CD4-positive, alpha-beta T cell treated with Interleukin-6 at 100 ng/mL for 8 hours (primary cell): ENCODE measurements around the gene FGFR4.
A peak's percentile ranks its signal among the peaks of the same experiment; 100 is the strongest.

Experiments used
- DNase-seq: peaks from one replicate; pipeline ENCODE4 v3.0.0-alpha.2; 2020; ENCODE audit warnings: mixed read lengths, low spot score

Gene FGFR4

GRCh38 chr5:177103523-177104253, 17.0 kb downstream of the FGFR4 start:
- DNase-seq: no peak

GRCh38 chr5:177105691-177106476, 19.2 kb downstream of the FGFR4 start:
- no peak for DNase-seq

DNA sequence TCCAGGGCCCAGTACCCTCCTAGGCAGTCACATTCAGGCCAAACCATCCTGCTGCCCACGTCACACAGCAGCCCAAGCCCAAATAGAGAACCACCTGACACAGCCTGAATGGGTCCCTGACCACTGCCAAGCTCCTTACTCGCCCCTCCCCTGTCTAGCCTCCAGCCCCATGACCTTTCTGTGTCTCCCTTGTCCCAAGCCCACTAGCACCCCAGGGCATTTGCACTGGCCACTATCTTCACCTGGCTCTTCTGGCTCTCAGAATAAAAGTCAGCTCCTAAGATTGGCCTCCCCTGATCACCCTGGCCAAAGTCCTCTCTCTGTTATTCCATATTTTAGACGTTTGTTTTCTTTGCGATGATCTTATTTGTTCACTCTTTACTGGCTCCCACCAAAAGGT, 20.4 kb downstream of the FGFR4 start:
- no peak for DNase-seq

- DNase-seq: no peak
These were observed 23.1 kb downstream of the FGFR4 start for GRCh38 chr5:177109810-177110209.

GRCh38 chr5:177111720-177112394, 25.1 kb downstream of the FGFR4 start:
- peak; percentile 48 for DNase-seq

- no peak for DNase-seq
These were observed 26.0 kb downstream of the FGFR4 start for GRCh38 chr5:177112589-177113220.

DNA sequence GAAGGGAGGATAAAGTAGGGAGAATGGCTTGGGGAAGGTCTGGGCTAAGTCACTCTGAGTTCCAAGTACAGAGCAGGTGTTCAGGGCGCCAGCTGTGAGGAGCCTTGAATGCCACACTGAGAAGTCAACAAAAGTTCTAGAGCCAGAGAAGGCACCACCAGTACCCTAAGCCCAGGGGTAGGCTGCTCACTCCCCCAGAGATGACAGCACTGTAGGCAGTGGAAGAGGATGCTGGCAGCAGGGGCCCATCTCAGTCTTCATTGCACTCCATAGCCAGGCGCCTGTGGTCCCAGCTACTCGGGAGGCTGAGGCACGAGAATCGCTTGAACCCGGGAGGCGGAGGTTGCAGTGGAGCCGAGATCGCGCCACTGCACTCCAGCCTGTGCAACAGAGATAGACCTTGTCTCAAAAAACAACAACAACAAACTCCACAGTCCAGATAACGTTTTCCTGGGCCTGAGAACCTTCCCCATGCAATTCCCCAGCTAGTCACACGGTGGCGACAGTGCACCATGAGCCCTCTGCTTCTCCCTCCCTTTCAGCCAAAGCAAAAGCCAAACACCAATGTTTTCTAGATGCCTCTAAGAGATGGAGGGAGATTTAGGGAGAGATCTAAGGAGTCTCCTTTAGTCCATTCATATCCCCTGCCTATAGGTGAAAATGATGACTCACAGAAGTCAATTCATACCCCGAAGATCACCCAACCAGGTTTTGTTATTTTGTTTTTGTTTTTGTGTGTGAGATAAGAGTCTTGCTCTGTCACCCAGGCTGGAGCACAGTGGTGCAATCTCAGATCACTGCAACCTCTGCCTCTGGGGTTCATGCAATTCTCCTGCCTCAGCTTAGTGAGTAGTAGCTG, 27.1 kb downstream of the FGFR4 start:
- DNase-seq: peak; percentile 77

DNA sequence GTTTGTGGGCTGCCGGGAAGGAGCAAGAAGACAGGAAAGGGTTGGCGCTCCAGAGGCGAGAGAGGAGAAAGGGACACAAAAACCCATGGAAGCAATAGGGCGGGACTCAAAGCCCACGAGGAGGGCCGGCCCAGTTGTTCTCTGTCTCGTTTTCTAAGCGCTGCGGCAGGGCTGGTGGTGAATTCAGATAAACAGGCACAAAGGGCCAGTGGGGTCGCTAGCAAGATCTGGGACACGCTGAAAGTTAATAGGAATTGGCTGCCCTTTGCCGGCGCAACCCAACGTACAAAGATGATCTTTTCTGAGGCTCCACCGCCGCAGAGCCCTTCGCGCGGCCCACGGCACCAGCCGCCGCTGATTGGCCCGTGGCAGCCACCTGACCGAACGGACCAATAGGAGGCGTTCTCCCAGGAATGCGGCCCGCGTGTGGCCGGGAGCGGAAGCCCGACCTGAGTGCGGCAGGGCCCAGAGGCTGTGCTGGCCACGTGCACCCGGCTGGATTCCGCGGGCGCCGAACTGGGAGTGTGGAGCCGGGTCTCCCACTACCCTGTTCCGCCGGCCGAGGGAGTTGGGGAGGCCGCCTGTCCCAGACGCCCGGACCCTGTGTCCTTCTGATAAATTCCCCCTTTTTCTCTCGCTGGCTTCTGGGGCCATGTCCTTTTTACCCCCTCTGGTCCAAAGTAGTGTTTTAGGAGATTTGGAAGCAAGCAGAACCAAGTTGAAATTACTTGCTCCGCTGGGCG, 30.1 kb downstream of the FGFR4 start:
- peak; percentile 86 for DNase-seq

DNA sequence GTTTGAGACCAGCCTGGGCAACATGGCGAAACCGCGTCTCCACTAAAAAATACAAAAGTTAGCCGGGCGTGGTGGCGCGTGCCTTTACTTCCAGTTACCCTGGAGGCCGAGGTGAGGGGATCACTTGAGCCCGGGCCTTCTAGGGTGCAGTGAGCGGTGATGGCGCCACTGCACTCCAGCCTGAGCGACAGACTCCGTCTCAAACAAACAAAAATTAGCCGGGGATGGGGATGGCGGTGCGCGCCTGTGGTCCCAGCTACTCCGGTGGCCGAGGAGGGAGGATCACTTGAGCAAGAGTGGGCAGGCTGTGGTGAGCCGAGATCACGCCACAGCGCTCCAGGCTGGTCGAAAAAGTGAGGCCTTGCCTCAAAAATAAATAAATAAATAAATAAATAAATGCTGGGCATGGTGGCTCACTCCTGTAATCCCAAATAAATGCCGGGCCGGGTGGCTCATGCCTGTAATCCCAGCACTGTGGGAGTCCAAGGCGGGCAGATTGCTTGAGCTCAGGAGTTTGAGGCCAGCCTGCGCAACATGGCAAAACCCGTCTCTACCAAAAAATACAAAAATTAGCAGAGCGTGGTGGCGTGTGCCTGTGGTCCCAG, 30.8 kb downstream of the FGFR4 start:
- no peak for DNase-seq

DNA sequence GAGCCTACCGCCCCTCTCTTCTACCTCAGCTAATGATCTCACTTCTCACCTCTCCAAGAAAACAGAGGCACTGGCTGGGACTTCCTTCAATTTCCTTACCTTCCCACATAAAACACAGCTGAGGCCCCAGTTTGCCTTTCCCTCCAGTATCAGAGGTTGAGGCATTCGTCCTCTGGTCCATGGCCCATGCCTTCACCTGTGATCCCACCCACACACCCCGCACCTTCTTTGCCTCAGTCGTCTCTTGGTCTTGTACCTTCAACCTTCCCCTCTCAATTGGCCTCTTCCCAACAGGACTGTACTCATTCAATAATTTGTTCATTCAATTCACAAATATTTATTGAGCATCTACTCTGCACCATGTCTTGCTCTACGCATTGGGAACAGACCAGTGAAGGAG, 35.9 kb downstream of the FGFR4 start:
- DNase-seq: no peak

GRCh38 chr5:177123789-177124485, 37.2 kb downstream of the FGFR4 start:
- DNase-seq: no peak

GRCh38 chr5:177124486-177124991, 37.8 kb downstream of the FGFR4 start:
- no peak for DNase-seq

DNA sequence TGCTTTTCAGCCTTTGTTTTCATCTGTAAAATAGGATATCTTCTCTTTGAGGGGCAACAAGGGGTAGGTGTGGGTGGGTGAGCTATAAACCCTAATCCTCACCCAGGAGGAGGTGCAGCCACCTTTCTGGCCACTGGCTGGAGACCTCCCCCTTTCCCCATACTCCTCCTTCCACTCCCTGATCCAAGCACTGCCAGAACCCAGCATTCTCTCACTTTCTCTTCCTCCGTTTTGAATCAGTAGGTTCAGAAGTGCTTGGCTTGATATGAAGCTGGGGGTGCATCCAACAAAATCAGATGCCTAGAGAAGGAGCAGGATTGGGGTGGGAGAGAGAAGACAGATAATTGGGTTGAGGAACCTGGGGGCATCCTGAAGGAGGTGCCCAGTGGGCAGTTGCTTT, 40.1 kb downstream of the FGFR4 start:
- DNase-seq: no peak

- DNase-seq: peak; percentile 24
These were observed 41.9 kb downstream of the FGFR4 start for GRCh38 chr5:177128551-177128981.

GRCh38 chr5:177130211-177131018, 43.7 kb downstream of the FGFR4 start:
- DNase-seq: no peak

- DNase-seq: no peak
These were observed 44.3 kb downstream of the FGFR4 start for GRCh38 chr5:177131019-177131320.

GRCh38 chr5:177131352-177132135, 44.8 kb downstream of the FGFR4 start:
- no peak for DNase-seq
